Neural cell (in vitro differentiated cells): ENCODE data around the gene PPM1N. TPM values are rescaled to one million over a fixed set of nuclear protein-coding genes. Genes with fewer than 3 reads are reported as not detected.

Experiments used
- H2AFZ ChIP-seq: fragments of 200-600, 300-800 bp; sonication (generic), shearing (Covaris generic); 2 replicates; pipeline ENCODE4 v1.6.0; 2014; ENCODE audit warnings: low read depth, mild to moderate bottlenecking, antibody characterized with exemption, low read length, moderate library complexity
- H3F3A ChIP-seq: fragments of 200-600 bp; shearing (Covaris generic); 2 replicates; pipeline ENCODE4 v1.6.1; 2016; ENCODE audit warnings: mild to moderate bottlenecking, moderate library complexity, mixed read lengths, antibody characterized with exemption, low read length; ENCODE audit not compliant: insufficient read depth, poor library complexity, severe bottlenecking
- H3K27ac ChIP-seq: fragments of 200-600, 300-800 bp; sonication (generic), shearing (Covaris generic); 2 replicates; pipeline ENCODE4 v1.5.1; 2014; ENCODE audit warnings: mild to moderate bottlenecking, low read length, moderate library complexity
- H3K27me3 ChIP-seq: fragments of 300-800, 200-600 bp; sonication (generic), shearing (Covaris generic); 2 replicates; pipeline ENCODE4 v1.6.0; 2014; ENCODE audit warnings: mild to moderate bottlenecking, low read depth, low read length, moderate library complexity; ENCODE audit not compliant: insufficient read depth
- H3K36me3 ChIP-seq: fragments of 300-800, 200-600 bp; sonication (generic), shearing (Covaris generic); 2 replicates; pipeline ENCODE4 v1.5.1; 2014; ENCODE audit warnings: mild to moderate bottlenecking, antibody characterized with exemption, low read length, moderate library complexity; ENCODE audit not compliant: insufficient read depth
- H3K4me2 ChIP-seq: fragments of 300-800, 200-600 bp; sonication (generic), shearing (Covaris generic); 2 replicates; pipeline ENCODE4 v1.6.0; 2014; ENCODE audit warnings: mild to moderate bottlenecking, low read length
- H3K4me3 ChIP-seq: fragments of 300-800, 200-600 bp; sonication (generic), shearing (Covaris generic); 2 replicates; pipeline ENCODE4 v1.5.1; 2014; ENCODE audit warnings: mild to moderate bottlenecking, low read length, moderate library complexity
- H3K79me2 ChIP-seq: fragments of 200-600 bp; shearing (Covaris generic); replicated peaks from 2 replicates; pipeline ENCODE4 v1.6.0; 2014; ENCODE audit warnings: mild to moderate bottlenecking, low read length, moderate library complexity; ENCODE audit not compliant: insufficient read depth
- H3K9ac ChIP-seq: fragments of 300-800, 200-600 bp; sonication (generic), shearing (Covaris generic); 2 replicates; pipeline ENCODE4 v1.6.1; 2016; ENCODE audit warnings: mild to moderate bottlenecking, low read length, mixed read lengths
- H3K9me2 ChIP-seq: fragments of 200-600 bp; shearing (Covaris generic); 2 replicates; pipeline ENCODE4 v1.6.1; 2016; ENCODE audit warnings: mild to moderate bottlenecking, low read length, mixed read lengths; ENCODE audit not compliant: insufficient read depth
- H3K9me3 ChIP-seq: fragments of 200-600, 300-800 bp; sonication (generic), shearing (Covaris generic); 2 replicates; pipeline ENCODE4 v1.6.1; 2016; ENCODE audit warnings: mild to moderate bottlenecking, mixed run types, low read length, moderate library complexity, mixed read lengths
- H4K20me1 ChIP-seq: fragments of 200-600 bp; shearing (Covaris generic); 2 replicates; pipeline ENCODE4 v1.6.1; 2016; ENCODE audit warnings: mild to moderate bottlenecking, mixed run types; ENCODE audit not compliant: insufficient read depth
- EP300 ChIP-seq: fragments of 450-650 bp; conservative IDR thresholded peaks from 2 replicates; pipeline ENCODE4 v1.6.1; 2014; ENCODE audit warnings: antibody characterized with exemption, mild to moderate bottlenecking, moderate library complexity; ENCODE audit not compliant: poor library complexity, severe bottlenecking
- EZH2 ChIP-seq: fragments of 200-600, 300-800 bp; shearing (Covaris generic), sonication (generic); IDR thresholded peaks from 2 replicates; pipeline ENCODE4 v1.6.1; 2014; ENCODE audit warnings: antibody characterized with exemption, low read length, borderline replicate concordance, mild to moderate bottlenecking; ENCODE audit not compliant: insufficient read depth, poor library complexity, severe bottlenecking
- MXI1 ChIP-seq: fragments of 450-650 bp; conservative IDR thresholded peaks from 2 replicates; pipeline ENCODE4 v1.6.1; 2014; ENCODE audit warnings: antibody characterized with exemption, mild to moderate bottlenecking; ENCODE audit not compliant: poor library complexity, severe bottlenecking
- POLR2AphosphoS5 ChIP-seq: IDR thresholded peaks from 2 replicates; pipeline ENCODE4 v1.6.1; 2012
- RAD21 ChIP-seq: fragments of 450-650 bp; conservative IDR thresholded peaks from 2 replicates; pipeline ENCODE4 v1.6.1; 2014; ENCODE audit warnings: antibody characterized with exemption, mild to moderate bottlenecking, moderate library complexity
- REST ChIP-seq: IDR thresholded peaks from 2 replicates; pipeline ENCODE4 v1.6.1; 2012; ENCODE audit warnings: borderline replicate concordance
- SMC3 ChIP-seq: fragments of 450-650 bp; conservative IDR thresholded peaks from 2 replicates; pipeline ENCODE4 v1.6.1; 2014; ENCODE audit warnings: antibody characterized with exemption, mild to moderate bottlenecking, moderate library complexity; ENCODE audit not compliant: poor library complexity
- TAF1 ChIP-seq: IDR thresholded peaks from 2 replicates; pipeline ENCODE4 v1.6.1; 2012; ENCODE audit warnings: low read depth
- polyA plus RNA-seq: library from polyadenylated mRNA; depleted of rRNA; stranded (reverse); fragments of >200 nt; gene quantifications from 2 replicates; pipeline ENCODE4 v1.2.3, GENCODE V29; 2014
- TF ChIP-seq, protein P1 (sequence below): fragments of 450-650 bp; IDR thresholded peaks from 2 replicates; pipeline ENCODE4 v1.5.1; 2014; ENCODE audit warnings: antibody characterized with exemption, mild to moderate bottlenecking, moderate library complexity; ENCODE audit not compliant: poor library complexity, severe bottlenecking

PPM1N gene
- polyA plus RNA-seq, 1 donor from 2014 or later = 1.0 TPM

DNA sequence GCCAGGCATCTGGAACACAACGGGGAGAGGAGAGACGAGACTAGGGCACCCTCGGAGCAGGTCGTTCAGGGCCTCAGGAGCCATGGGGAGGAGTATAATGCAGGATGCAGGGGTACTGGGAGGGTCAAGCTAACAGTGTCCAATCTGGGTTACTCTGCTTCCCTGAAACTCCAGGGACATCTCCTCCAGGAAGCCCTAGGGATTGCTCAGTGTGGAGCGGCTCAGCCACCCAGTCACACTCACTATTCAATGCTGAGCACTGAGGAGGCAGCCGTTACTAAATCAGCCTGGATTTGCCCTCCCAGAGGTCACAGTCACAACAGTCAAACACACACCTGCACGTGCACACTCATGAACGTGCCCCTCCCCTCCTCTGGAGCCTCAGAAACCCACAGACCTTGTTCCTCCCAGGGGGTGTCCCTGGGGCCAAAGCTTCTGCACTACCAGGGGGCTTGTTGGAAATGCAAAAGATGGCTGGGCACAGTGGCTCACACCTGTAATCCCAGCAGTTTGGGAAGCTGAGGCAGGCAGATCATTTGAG, 37.4 kb upstream of the PPM1N start:
- Histone ChIP-seq H2AFZ (no peak overlapping the region), H3K4me3 (no peak overlapping the region), H4K20me1 (no peaks in the 10 kb centered on the region), H3K4me2 (no peak overlapping the region), H3K27ac (no peak overlapping the region), H3K27me3 (no peaks in the 10 kb centered on the region), H3K79me2 (no peaks in the 10 kb centered on the region), H3K9me2 (no peaks in the 10 kb centered on the region), H3K36me3 (no peaks in the 10 kb centered on the region), H3K9me3 (no peaks in the 10 kb centered on the region), H3F3A (no peaks in the 10 kb centered on the region), H3K9ac (no peak overlapping the region)
- TF ChIP-seq TAF1 (no peak), POLR2AphosphoS5 (no peak)

DNA sequence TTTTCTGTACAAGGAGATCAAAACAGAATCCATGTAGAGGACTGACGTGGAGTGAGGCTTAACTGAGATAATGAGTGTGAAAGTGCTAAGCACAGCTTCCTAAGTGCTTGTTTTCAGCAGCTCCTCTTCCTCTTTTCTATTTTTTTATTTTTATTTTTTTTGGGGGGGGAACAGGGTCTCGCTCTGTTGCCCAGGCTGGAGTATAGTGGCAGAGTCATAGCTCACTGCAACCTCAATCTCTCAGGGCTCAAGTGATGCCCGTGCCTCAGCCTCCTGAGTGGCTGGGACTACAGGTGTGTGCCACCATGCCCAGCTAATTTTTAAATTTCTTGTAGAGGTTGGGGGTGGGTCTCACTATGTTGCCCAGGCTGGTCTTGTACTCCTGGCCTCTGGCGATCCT, 36.1 kb upstream of the PPM1N start:
- Histone ChIP-seq H4K20me1 (no peaks in the 10 kb centered on the region), H3K9me2 (no peaks in the 10 kb centered on the region), H3K36me3 (no peaks in the 10 kb centered on the region), H2AFZ (no peak overlapping the region), H3K27ac (no peak overlapping the region), H3K4me3 (no peak overlapping the region), H3K9me3 (no peaks in the 10 kb centered on the region), H3K4me2 (no peak overlapping the region), H3K9ac (no peak overlapping the region), H3F3A (no peaks in the 10 kb centered on the region), H3K27me3 (no peaks in the 10 kb centered on the region), H3K79me2 (no peaks in the 10 kb centered on the region)
- TF ChIP-seq REST (no peak), RAD21 (no peak), POLR2AphosphoS5 (no peak), EZH2 (no peak), TAF1 (no peak), SMC3 (no peak), MXI1 (no peak), EP300 (no peak)
- TF ChIP-seq, protein P1, sequence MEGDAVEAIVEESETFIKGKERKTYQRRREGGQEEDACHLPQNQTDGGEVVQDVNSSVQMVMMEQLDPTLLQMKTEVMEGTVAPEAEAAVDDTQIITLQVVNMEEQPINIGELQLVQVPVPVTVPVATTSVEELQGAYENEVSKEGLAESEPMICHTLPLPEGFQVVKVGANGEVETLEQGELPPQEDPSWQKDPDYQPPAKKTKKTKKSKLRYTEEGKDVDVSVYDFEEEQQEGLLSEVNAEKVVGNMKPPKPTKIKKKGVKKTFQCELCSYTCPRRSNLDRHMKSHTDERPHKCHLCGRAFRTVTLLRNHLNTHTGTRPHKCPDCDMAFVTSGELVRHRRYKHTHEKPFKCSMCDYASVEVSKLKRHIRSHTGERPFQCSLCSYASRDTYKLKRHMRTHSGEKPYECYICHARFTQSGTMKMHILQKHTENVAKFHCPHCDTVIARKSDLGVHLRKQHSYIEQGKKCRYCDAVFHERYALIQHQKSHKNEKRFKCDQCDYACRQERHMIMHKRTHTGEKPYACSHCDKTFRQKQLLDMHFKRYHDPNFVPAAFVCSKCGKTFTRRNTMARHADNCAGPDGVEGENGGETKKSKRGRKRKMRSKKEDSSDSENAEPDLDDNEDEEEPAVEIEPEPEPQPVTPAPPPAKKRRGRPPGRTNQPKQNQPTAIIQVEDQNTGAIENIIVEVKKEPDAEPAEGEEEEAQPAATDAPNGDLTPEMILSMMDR = no peak

- Histone ChIP-seq H3K36me3 (no peaks in the 10 kb centered on the region), H3K9me2 (no peaks in the 10 kb centered on the region), H3F3A (no peaks in the 10 kb centered on the region), H3K27ac (no peak overlapping the region), H4K20me1 (no peaks in the 10 kb centered on the region), H3K9ac (no peak overlapping the region), H3K9me3 (no peaks in the 10 kb centered on the region), H3K27me3 (no peaks in the 10 kb centered on the region), H3K79me2 (no peaks in the 10 kb centered on the region), H3K4me2 (no peak overlapping the region), H2AFZ (no peak overlapping the region), H3K4me3 (no peak overlapping the region)
- TF ChIP-seq POLR2AphosphoS5 = no peak
- TF ChIP-seq, protein P1 = no peak
Observed at GRCh38 chr19:45463241-45463640, 35.0 kb upstream of the PPM1N start.
